CD4-positive, alpha-beta T cell treated with Interferon gamma for 1 hour (primary cell): ENCODE data around the gene EVX2.

ENCODE experiments used
- DNase-seq: peaks from one replicate; pipeline ENCODE4 v3.0.0-alpha.2; 2020

EVX2 gene

GRCh38 chr2:176122052-176122682 lies 38.4 kb upstream of the EVX2 start:
- no peak for DNase-seq

DNA sequence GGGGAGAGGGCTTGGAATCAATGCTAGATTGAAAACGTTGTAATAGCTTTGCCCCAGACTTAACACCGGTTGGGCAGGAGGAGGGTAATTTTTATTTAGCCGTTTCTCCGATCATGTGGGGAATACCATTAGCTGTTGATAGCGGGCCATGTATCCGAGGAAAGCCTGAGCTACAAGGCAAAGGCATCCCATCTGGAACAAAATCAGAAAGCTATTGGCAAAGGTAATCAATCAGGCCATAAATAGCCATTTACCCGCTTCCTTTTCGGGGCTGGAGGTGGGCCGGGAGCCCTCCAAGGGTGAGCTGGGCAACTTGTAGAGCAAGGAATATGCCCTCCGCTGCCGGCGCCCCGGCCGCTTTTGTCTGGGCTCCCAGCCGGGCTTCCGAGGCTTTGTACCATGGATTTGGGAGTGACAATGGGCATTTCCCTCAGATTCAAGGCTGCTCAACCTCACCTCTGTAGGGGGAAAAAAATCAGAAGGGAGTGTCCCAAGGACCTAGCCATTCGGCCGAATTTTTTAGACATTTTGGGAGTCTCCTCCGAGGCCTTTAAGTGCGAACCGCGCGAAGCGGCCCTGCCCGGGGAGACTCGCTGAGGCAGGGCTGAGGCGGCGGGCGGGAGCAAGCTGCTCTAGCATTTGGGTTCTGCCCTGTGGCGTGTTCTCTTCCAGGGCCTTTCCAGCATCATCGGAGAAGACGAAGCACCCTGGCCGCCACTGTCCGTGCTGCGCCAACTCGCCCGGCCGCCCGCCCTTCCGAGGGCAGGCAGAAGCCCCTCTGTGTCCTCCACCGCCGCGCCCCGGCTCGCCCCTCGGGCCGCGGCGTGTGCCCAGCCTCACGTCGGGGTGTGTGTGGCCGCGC lies 37.7 kb upstream of the EVX2 start:
- no peak for DNase-seq

- DNase-seq: no peak
Observed at GRCh38 chr2:176120364-176121189, 36.8 kb upstream of the EVX2 start.

DNA sequence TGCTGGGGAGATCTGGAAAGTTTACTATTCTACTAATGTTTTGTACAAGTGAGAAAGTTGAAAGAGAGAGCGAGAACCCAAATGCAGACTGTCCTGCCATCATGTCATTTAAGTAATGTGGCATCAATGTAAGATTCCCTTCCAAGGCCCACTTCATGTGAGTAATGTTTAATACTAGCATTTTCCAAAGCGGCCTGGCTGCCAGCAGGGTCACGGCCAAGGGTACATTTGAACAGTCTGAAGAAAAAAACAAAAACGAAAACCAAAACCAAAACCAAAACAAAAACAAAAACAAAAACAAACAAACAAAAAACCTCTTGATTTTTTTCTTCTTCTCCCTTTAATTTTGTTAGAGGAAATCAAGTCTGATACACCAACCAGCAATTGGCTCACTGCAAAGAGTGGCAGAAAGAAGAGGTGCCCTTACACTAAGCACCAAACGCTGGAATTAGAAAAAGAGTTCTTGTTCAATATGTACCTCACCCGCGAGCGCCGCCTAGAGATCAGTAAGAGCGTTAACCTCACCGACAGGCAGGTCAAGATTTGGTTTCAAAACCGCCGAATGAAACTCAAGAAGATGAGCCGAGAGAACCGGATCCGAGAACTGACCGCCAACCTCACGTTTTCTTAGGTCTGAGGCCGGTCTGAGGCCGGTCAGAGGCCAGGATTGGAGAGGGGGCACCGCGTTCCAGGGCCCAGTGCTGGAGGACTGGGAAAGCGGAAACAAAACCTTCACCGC lies 35.0 kb upstream of the EVX2 start:
- DNase-seq: no peak

DNA sequence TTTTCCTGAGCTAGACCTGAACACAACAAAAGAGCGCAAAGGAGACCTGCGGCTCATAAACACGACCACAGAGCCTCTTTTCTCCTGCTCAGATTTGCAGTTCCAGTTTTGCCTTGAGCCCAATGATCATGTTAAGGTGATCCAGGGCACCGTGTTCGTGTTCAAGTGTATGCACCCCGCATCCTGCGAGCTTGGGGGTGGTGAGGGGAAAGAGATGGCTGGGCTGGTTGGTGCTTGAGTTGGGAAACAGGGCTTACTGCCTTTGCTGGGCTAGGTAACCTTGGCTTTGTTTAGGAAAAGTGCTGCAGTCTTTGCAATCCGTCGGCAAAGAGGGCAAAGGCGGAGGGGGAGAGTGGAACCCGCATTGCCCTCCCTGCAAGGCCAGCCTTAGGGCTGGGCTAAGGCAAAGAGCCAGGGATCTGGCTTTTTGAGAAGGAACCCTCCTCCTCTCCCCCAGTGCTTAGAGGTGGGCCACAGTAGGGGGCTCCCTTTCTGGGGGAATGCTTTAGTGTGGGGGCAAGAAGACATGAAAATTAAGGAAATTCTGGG lies 34.1 kb upstream of the EVX2 start:
- DNase-seq: no peak

DNA sequence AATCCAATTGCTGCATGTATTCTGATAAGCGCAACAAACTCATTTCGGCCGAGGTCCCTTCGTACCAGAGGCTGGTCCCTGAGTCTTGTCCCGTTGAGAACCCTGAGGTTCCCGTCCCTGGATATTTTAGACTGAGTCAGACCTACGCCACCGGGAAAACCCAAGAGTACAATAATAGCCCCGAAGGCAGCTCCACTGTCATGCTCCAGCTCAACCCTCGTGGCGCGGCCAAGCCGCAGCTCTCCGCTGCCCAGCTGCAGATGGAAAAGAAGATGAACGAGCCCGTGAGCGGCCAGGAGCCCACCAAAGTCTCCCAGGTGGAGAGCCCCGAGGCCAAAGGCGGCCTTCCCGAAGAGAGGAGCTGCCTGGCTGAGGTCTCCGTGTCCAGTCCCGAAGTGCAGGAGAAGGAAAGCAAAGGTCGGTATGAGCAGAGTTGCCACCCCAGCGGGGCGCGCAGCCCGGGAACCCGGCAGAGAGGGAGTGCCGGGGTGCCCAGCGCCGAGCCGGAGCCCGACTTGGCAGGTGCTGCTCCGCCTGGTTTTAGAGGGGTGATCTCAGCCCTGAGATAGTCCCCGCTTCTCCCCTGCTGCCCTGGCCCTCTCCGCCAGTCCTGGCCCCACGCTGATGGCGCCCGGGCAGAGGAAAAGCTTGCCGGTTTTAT lies 33.5 kb upstream of the EVX2 start:
- DNase-seq: no peak

DNA sequence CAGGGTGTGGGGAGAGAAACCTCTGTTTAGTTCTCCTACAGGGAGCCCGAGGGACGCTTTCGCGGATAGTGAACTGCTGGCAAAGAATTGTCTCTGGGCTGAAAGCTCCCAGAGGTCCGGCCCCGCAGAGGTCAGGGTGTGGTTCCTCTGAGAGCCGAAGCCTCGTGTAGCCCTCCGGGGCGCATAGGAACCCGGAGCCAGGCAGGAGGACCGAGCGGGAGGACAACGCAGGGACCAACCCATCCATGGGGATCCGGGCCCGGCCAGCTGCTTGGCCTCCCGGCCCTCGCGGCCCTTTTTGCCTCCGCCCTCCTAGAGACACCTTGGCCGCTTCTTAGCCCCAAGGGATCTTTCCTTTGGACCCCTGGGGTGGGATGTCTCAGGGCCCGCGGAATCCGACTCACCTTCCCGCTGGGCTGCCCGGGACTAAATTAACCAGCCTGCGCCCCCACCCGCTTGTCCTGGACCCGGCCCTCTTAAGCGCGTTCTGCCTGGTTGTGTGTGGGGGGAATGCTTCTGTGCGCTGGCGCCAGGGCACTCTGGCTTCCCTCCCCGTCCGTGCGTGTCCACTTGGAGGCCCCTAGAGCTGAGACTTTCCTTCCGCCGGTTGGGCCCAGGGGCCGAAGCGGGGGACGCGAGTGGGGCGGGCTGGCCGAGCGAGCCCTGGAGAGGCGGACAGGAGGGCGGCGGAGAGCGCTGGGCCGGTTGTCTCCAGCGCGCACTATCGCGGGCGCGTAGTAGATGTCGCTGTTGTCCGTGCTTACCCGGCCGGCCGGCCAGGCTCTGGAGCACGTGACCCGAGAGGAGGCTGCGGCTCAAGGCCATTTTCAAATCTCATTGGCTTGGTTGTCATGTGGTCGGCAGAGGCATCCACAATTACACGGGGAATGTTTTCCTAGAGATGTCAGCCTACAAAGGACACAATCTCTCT lies 32.4 kb upstream of the EVX2 start, which contains the start of gene HOXD10:
Gene HOXD10 (plus strand): TSS at position 896 of the 931 bp plus-strand sequence. CDS start 56 bp downstream, outside the sequence.
- DNase-seq: no peak

DNA sequence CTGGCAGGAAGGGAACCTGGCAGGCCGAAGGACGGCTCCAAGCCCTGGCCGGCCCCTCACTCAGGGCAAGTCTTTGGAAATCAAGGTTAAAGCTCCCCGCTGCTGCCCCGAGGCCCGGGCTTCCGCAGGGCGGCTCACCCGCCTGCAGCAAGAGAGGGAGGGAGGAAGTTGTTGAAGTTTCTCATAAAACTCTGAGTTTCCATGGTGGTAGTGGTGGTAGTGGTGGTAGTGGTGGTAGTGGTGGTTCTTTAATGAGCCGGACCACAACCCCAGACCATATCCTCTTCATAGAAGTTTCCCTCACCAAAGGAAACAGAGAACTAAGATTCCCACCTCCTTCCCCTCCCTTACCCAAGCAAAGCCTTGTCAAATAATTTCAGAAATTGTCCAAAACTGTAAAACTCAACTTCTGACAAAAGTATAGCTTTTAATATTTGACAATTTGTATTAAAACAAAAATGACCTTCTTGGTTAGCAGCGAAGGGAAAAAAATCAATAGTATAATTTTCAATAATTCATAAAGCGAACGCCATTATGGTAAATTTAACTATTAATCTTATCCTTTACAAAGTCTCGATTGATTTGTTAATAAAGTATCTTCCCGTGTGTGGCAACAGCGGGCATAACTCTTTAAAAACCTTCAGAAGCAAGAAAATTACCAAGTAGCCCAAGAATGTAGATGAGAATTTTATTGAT lies 31.3 kb upstream of the EVX2 start:
- no peak for DNase-seq

DNA sequence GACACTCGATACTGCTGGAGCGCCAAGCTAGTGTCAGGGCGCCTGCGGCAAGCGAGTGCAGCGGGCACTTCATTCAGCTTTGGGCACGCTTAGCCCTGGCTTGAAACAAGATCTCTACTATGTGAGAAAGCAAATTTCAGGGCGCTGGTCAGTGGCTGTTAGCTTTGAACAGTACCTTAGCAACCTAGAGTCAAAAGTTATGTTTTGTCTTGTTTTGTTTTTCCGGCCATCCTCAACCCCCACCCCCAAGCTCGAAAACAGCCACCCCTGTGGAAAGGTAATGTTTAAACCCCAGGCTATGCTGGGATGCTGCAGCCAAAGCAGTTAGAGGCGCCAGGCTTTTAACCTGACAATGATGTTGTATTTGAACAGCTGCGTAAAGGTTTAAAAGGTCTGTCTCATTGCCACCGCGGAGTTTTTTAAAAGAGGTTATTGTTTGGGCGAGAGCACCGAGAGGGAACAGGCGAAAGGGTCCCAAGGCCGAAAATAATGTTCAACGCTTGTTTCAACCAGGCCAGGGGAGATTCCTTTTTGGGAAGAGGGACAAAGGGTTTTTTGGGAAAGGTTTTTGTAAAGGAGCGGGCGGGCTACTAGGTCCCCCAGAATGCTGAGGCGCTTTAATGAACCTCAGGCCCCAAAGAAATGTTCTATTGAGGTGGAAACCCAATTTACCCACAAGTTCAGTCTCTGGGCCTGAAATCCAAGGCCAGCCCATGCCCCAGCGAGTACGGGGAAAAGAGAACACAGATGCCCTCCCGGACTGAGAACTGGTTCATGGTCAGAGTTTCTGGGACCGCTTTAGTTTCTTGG lies 30.6 kb upstream of the EVX2 start:
- DNase-seq: no peak

DNA sequence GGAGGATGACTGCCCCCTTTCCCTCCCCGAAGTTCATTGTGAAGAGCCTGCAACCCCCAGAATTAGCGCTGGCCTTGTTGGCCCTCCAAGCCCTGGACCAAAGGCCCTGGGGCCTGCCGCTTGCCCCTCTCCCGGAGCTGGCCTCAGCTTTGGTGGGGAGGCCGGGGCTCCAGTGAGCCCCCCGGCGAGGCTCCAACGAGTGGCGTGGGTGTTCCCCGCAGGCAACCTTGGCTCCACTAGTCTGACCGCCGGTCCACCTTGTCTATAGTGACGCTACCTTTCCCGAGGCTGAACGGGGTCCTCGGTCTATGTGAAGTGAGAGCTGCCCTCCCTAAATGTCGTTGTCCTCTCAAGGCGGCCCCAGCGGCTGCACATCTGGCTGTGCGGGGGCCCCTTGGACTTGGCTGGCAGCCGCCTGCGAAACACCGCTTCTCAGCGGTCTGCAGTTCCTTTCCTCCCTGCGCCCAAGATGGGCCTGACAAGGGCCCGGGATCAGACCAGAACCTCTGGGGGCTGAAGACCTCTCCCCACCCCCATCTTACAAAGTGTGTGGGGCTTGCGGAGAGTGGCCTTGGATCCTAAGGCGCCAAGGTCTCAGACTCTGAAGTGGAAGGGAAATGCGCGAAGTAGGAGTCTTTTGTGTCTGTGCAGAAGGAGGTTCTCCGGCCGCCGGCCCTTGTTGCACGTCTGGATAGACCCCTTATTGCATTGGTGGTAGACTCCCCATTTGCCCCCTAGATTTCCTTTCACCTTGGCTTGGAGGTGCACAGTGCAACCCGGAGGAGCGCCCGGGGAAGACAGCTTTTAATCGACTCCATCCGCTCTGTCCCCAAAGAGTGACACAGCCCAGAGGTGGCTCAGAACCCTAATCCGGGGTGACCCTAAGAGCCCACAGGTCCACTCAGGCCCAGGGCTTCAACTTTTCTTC lies 28.9 kb upstream of the EVX2 start:
- no peak for DNase-seq

- DNase-seq: no peak
Observed at GRCh38 chr2:176111846-176112374, 28.1 kb upstream of the EVX2 start.

- no peak for DNase-seq
Observed at GRCh38 chr2:176111309-176111663, 27.5 kb upstream of the EVX2 start.

DNA sequence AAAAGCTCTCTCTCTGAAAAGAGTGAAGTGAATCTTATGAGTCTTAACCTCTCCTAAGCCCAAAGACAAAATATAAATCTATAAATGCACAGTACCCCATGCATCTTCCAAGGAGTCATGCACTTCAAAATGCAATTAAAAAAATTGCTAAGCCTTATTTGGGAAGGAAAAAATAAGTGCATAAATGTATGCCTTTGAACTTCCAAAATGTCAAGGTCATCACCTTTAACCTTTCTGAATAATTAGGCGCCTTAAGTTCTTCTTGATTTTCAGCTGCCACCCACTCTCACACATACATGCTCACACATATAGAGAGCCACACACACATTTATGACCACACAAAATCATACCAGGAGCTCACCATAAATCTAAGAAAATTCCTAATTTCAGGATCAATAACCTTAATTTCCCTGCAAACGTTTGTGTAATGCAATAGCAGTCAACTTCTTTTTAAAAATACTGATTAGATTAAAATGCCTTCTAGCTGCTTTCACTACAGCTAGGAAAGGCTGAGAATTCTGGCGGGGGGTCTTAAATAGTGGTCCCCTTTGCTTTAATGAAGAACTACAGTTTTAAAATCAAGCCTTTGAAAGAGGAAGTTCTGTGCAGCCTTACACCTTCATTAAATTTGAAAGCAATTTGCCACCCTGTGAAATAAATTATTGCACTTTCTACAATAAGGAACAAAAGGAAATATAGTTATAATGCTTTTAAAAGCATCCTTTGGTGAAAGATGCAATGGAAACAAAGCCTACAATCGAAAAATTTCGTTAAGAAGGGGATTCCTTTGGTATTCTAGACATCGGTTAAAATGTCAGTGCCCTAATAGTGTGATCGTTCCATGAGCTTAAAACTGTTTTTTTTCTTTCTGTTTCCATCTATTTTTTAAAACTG lies 26.9 kb upstream of the EVX2 start:
- no peak for DNase-seq

DNA sequence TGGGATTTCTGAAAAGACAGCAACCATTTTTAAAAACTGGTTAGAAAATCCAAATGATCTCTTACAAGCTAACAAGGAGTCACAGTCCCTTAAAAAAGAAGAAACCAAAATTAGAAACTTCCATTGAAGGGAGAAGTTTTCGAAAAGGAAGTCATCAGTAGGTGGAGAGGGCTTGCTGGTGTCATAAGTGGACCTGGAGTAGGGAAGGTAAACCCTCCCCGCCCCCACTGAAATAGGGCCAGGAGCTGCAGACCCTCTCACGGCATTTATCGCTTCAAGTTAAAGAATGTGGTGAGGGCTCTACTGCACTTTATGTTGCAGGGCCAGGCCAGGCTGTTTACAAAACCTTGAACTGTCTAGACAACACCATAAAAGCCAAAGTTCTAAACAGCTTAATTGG lies 26.2 kb upstream of the EVX2 start:
- no peak for DNase-seq

DNA sequence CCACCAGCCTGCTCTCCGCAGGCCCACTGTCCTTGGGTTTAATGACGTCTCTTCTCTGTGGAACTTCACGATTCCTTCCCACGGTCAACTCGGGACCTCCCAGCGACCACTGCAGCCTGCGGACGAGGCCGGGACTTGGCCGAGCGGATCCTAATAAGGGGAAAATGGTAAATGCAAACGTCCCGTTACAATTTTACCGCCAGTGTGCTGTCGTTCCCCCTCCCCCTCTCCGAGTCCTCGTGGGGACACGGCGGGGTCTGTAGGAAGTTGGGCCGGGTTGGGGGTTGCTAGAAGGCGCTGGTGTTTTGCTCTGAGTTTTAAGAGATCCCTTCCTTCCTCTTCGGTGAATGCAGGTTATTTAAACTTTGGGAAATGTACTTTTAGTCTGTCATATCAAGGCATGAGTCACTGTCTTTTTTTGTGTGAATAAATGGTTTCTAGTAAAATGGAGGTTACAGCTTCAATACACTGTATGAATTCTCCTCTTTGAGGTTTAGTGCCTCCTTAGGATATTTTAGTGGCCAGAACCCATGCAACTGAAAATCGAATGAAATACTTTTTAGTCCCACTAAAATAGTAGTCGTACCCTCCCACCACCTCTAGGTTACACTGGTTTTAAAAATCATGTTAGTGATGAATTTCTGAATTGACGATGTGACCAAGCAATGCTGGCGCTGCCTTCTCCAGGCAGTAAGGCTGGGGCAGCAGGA lies 25.6 kb upstream of the EVX2 start:
- DNase-seq: no peak

GRCh38 chr2:176107731-176108181 lies 24.0 kb upstream of the EVX2 start:
- DNase-seq: no peak
